NCI-H510A treated with DMSO at 0.1 percent for 48 hours (cell line): ENCODE measurements around the gene CACNB2.
"Not testable (repeated sequence)": the region's sequence is repeated elsewhere in the genome, so short reads cannot be mapped to it uniquely, and the experiment has no call there.

ENCODE experiments used
- DNase-seq: peaks from one replicate; lab custom pipeline; 2025; lab: John Stamatoyannopoulos, UW

Gene CACNB2

GRCh38 chr10:18567343-18567856 is 427.2 kb downstream of the CACNB2 start:
- DNase-seq, result no peak

GRCh38 chr10:18570386-18570785 is 430.2 kb downstream of the CACNB2 start:
- DNase-seq, result not testable (repeated sequence)

- DNase-seq, result no peak
These were observed 430.9 kb downstream of the CACNB2 start for GRCh38 chr10:18571076-18571475.

GRCh38 chr10:18571780-18572179 is 431.6 kb downstream of the CACNB2 start:
- DNase-seq, result no peak

GRCh38 chr10:18572959-18573561 is 432.8 kb downstream of the CACNB2 start:
- no peak for DNase-seq

GRCh38 chr10:18576586-18576985 is 436.4 kb downstream of the CACNB2 start:
- no peak for DNase-seq

GRCh38 chr10:18577823-18578685 is 437.8 kb downstream of the CACNB2 start:
- no peak for DNase-seq

GRCh38 chr10:18582803-18583202 is 442.6 kb downstream of the CACNB2 start:
- DNase-seq, result no peak

GRCh38 chr10:18583575-18584270 is 443.5 kb downstream of the CACNB2 start:
- no peak for DNase-seq

- not testable (repeated sequence) for DNase-seq
These were observed 446.4 kb downstream of the CACNB2 start for GRCh38 chr10:18586637-18587036.

- not testable (repeated sequence) for DNase-seq
These were observed 450.9 kb downstream of the CACNB2 start for GRCh38 chr10:18591141-18591540.
